HepG2 (cell line): ENCODE measurements around the gene CMIP.

ENCODE experiments used
- BCL3 ChIP-seq: sonication (generic); formaldehyde crosslinking; IDR thresholded peaks from 2 replicates; pipeline ENCODE4 v1.5.1; 2020; ENCODE audit warnings: mild to moderate bottlenecking, missing genetic modification reagents, moderate library complexity
- EP300 ChIP-seq, 3 experiments: sonication (generic) in 1 of 3; formaldehyde crosslinking in 1 of 3; IDR thresholded peaks; 2 replicates each; pipeline versions ENCODE4 v1.5.1 to v1.6.1; 2011 to 2020; ENCODE audit warnings: low read depth in 2 of 3, low read length in 2 of 3, borderline replicate concordance in 1 of 3, improper control_type of control experiment in 1 of 3, mild to moderate bottlenecking in 1 of 3, missing genetic modification reagents in 1 of 3, moderate library complexity in 1 of 3
- FOXK1 ChIP-seq: sonication (generic); formaldehyde crosslinking; IDR thresholded peaks from 2 replicates; pipeline ENCODE4 v1.4.0; 2020; ENCODE audit warnings: low read depth, missing genetic modification reagents, borderline replicate concordance
- KDM2A ChIP-seq: sonication (generic); formaldehyde crosslinking; IDR thresholded peaks from 2 replicates; pipeline ENCODE4 v1.4.0; 2020; ENCODE audit warnings: low read depth, missing genetic modification reagents, borderline replicate concordance
- MYC ChIP-seq: sonication (generic); formaldehyde crosslinking; IDR thresholded peaks from 2 replicates; pipeline ENCODE4 v1.9.0; 2021; ENCODE audit warnings: missing genetic modification reagents, borderline replicate concordance
- ZNF331 ChIP-seq: sonication (generic); formaldehyde crosslinking; IDR thresholded peaks from 2 replicates; pipeline ENCODE4 v1.4.0; 2020; ENCODE audit warnings: missing genetic modification reagents

- no peak for TF ChIP-seq ZNF331 (CRISPR knock-in tag)
- no peak for TF ChIP-seq FOXK1 (CRISPR knock-in tag)
- no peak for TF ChIP-seq BCL3 (CRISPR knock-in tag)
- no peak for TF ChIP-seq MYC (CRISPR knock-in tag)
- no peak for TF ChIP-seq KDM2A (CRISPR knock-in tag)
- no peak for TF ChIP-seq EP300 (IDR thresholded peaks at IDR 0.05; ENCODE audit: low read depth in 2 of 2, low read length in 2 of 2)
- no peak for TF ChIP-seq EP300 (CRISPR knock-in tag; IDR thresholded peaks at IDR 0.05; ENCODE audit: borderline replicate concordance)
Observed at GRCh38 chr16:81496742-81497141, 52.1 kb downstream of the CMIP start.
